ENCODE data around the gene PYHIN1.
A peak's percentile ranks its signal among the peaks of the same experiment; 100 is the strongest.

PYHIN1 gene

GRCh38 chr1:158916085-158916484 is 15.3 kb upstream of the PYHIN1 start:
- Histone ChIP-seq H3K27ac (ENCODE audit: low read length, poor library complexity, severe bottlenecking) (no peak overlapping the region), H4K91ac (ENCODE audit: low read length) (no peak overlapping the region), H3K36me3 (ENCODE audit: control insufficient read depth in 1 of 2, insufficient read depth in 2 of 2, low read depth in 1 of 2, low read length in 2 of 2) (no peaks in the 10 kb centered on the region), H3K27me3 (ENCODE audit: control insufficient read depth in 1 of 2, insufficient read depth in 1 of 2, low read length in 2 of 2) (no peaks in the 10 kb centered on the region), H3K79me1 (replicated peaks; ENCODE audit: low read length, poor library complexity, severe bottlenecking) (no peaks in the 10 kb centered on the region), H3K18ac (ENCODE audit: low read depth in 1 of 2, low read length in 2 of 2) (no peak overlapping the region), H3K9me3 (ENCODE audit: control insufficient read depth, low read length) (peaks cover 24% of the 10 kb centered on the region), H3K9ac (ENCODE audit: low read length) (no peak overlapping the region), H4K8ac (ENCODE audit: low read length) (no peak overlapping the region), H2AFZ (ENCODE audit: low read depth, low read length) (no peak overlapping the region), H3K4ac (ENCODE audit: low read depth in 1 of 2, low read length in 2 of 2) (no peak overlapping the region), H2BK5ac (ENCODE audit: low read depth, low read length, poor library complexity, severe bottlenecking) (no peak overlapping the region), H3K4me1 (ENCODE audit: control insufficient read depth, insufficient read depth, low read depth, low read length) (no peaks in the 10 kb centered on the region), H3K4me3 (ENCODE audit: insufficient read depth in 1 of 2, low read depth in 1 of 2, low read length in 2 of 2) (no peak overlapping the region), H3K4me2 (ENCODE audit: low read length, poor library complexity, severe bottlenecking) (no peak overlapping the region), H3K14ac (ENCODE audit: low read length in 2 of 2) (no peak overlapping the region), H2AK5ac (ENCODE audit: low read length, severe bottlenecking) (no peak overlapping the region), H2BK12ac (ENCODE audit: low read length in 2 of 2) (no peak overlapping the region), H2BK120ac (ENCODE audit: low read depth, low read length) (no peak overlapping the region), H2BK15ac (ENCODE audit: low read depth, poor library complexity, severe bottlenecking) (no peak overlapping the region), H3K23ac (ENCODE audit: low read length in 2 of 2) (no peak overlapping the region)
- WGBS: 75% methylated on average over 1 of the region's 1 CpG
- no peak for DNase-seq

GRCh38 chr1:158924677-158925076 is 6.7 kb upstream of the PYHIN1 start:
- H3K4me2 ChIP-seq (ENCODE audit: low read length, poor library complexity, severe bottlenecking): no peak overlapping the region
- H2BK5ac ChIP-seq (ENCODE audit: low read depth, low read length, poor library complexity, severe bottlenecking): no peak overlapping the region
- no peak overlapping the region for H3K9ac ChIP-seq (ENCODE audit: low read length)
- no CpG with 5 or more reads among the region's 2 CpGs for WGBS
- no peaks in the 10 kb centered on the region for H3K36me3 ChIP-seq (ENCODE audit: control insufficient read depth in 1 of 2, insufficient read depth in 2 of 2, low read depth in 1 of 2, low read length in 2 of 2)
- no peak for DNase-seq
- no peak overlapping the region for H2BK120ac ChIP-seq (ENCODE audit: low read depth, low read length)
- H3K4me3 ChIP-seq (ENCODE audit: insufficient read depth in 1 of 2, low read depth in 1 of 2, low read length in 2 of 2): no peak overlapping the region
- no peak overlapping the region for H2BK12ac ChIP-seq (ENCODE audit: low read length in 2 of 2)
- no peak overlapping the region for H2AK5ac ChIP-seq (ENCODE audit: low read length, severe bottlenecking)
- no peak overlapping the region for H3K4ac ChIP-seq (ENCODE audit: low read depth in 1 of 2, low read length in 2 of 2)
- H3K9me3 ChIP-seq (ENCODE audit: control insufficient read depth, low read length): peaks cover 17% of the 10 kb centered on the region
- H4K8ac ChIP-seq (ENCODE audit: low read length): no peak overlapping the region
- no peaks in the 10 kb centered on the region for H3K79me1 ChIP-seq (replicated peaks; ENCODE audit: low read length, poor library complexity, severe bottlenecking)
- no peak overlapping the region for H3K27ac ChIP-seq (ENCODE audit: low read length, poor library complexity, severe bottlenecking)
- H3K4me1 ChIP-seq (ENCODE audit: control insufficient read depth, insufficient read depth, low read depth, low read length): no peaks in the 10 kb centered on the region
- H2BK15ac ChIP-seq (ENCODE audit: low read depth, poor library complexity, severe bottlenecking): no peak overlapping the region
- no peak overlapping the region for H3K18ac ChIP-seq (ENCODE audit: low read depth in 1 of 2, low read length in 2 of 2)
- no peak overlapping the region for H3K23ac ChIP-seq (ENCODE audit: low read length in 2 of 2)
- no peak overlapping the region for H4K91ac ChIP-seq (ENCODE audit: low read length)
- no peaks in the 10 kb centered on the region for H3K27me3 ChIP-seq (ENCODE audit: control insufficient read depth in 1 of 2, insufficient read depth in 1 of 2, low read length in 2 of 2)
- no peak overlapping the region for H2AFZ ChIP-seq (ENCODE audit: low read depth, low read length)
- no peak overlapping the region for H3K14ac ChIP-seq (ENCODE audit: low read length in 2 of 2)

DNA sequence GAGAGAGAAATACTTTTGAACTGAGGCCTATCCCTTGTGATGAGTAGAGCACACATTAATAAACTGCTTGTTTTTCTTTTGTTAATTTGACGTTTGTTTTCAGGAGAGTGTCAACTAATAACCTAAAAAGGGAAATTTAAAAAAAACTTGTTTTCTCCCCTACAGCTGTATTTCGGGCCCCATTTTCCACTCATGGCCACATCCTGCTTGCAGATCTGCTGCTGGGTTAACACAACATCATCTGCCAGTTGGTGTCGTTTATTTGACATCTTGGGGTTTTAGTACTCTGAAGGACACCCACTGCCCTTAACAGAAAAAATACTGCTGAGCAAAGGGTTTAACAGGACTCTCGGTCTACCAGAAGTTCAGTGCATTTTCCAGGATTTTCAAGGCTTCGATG is 848 bp upstream of the PYHIN1 start:
- Histone ChIP-seq H3K4me2 (ENCODE audit: low read length, poor library complexity, severe bottlenecking) (no peak overlapping the region), H3K79me1 (replicated peaks; ENCODE audit: low read length, poor library complexity, severe bottlenecking) (no peaks in the 10 kb centered on the region), H3K27me3 (ENCODE audit: control insufficient read depth in 1 of 2, insufficient read depth in 1 of 2, low read length in 2 of 2) (no peaks in the 10 kb centered on the region), H4K91ac (ENCODE audit: low read length) (no peak overlapping the region), H3K4me1 (ENCODE audit: control insufficient read depth, insufficient read depth, low read depth, low read length) (no peaks in the 10 kb centered on the region), H2BK15ac (ENCODE audit: low read depth, poor library complexity, severe bottlenecking) (no peak overlapping the region), H3K4ac (ENCODE audit: low read depth in 1 of 2, low read length in 2 of 2) (no peak overlapping the region), H2AK5ac (ENCODE audit: low read length, severe bottlenecking) (no peak overlapping the region), H3K18ac (ENCODE audit: low read depth in 1 of 2, low read length in 2 of 2) (no peak overlapping the region), H3K27ac (ENCODE audit: low read length, poor library complexity, severe bottlenecking) (no peak overlapping the region), H2AFZ (ENCODE audit: low read depth, low read length) (no peak overlapping the region), H2BK5ac (ENCODE audit: low read depth, low read length, poor library complexity, severe bottlenecking) (no peak overlapping the region), H3K36me3 (ENCODE audit: control insufficient read depth in 1 of 2, insufficient read depth in 2 of 2, low read depth in 1 of 2, low read length in 2 of 2) (no peaks in the 10 kb centered on the region), H3K9me3 (ENCODE audit: control insufficient read depth, low read length) (peaks cover 12% of the 10 kb centered on the region), H4K8ac (ENCODE audit: low read length) (no peak overlapping the region), H3K14ac (ENCODE audit: low read length in 2 of 2) (no peak overlapping the region), H2BK120ac (ENCODE audit: low read depth, low read length) (no peak overlapping the region), H3K9ac (ENCODE audit: low read length) (no peak overlapping the region), H2BK12ac (ENCODE audit: low read length in 2 of 2) (no peak overlapping the region), H3K4me3 (ENCODE audit: insufficient read depth in 1 of 2, low read depth in 1 of 2, low read length in 2 of 2) (no peak overlapping the region), H3K23ac (ENCODE audit: low read length in 2 of 2) (no peak overlapping the region)
- no peak for DNase-seq
- 80% methylated on average over 4 of the region's 5 CpGs for WGBS

DNA sequence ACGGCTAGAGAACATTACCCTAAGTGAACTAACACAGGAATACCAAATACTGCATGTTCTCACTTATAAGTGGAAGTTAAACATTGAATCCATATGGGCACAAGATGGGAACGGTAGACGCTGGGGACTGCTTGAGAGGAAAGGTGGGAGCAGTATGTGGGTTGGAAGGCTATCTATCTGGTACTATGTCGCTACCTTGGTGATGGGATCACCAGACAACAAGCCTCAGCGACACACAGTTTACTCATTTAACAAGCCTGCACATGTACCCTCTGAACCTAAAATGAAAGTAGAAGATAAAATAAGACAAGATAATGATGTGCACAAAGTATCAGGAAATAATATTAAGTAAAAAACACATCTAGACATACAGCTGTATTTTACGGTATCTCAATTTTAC is 819 bp downstream of the PYHIN1 start:
- Histone ChIP-seq H3K79me1 (replicated peaks; ENCODE audit: low read length, poor library complexity, severe bottlenecking) (no peaks in the 10 kb centered on the region), H3K18ac (ENCODE audit: low read depth in 1 of 2, low read length in 2 of 2) (no peak overlapping the region), H2AFZ (ENCODE audit: low read depth, low read length) (no peak overlapping the region), H3K14ac (ENCODE audit: low read length in 2 of 2) (no peak overlapping the region), H2BK5ac (ENCODE audit: low read depth, low read length, poor library complexity, severe bottlenecking) (no peak overlapping the region), H3K23ac (ENCODE audit: low read length in 2 of 2) (no peak overlapping the region), H3K4me2 (ENCODE audit: low read length, poor library complexity, severe bottlenecking) (no peak overlapping the region), H3K4ac (ENCODE audit: low read depth in 1 of 2, low read length in 2 of 2) (no peak overlapping the region), H3K36me3 (ENCODE audit: control insufficient read depth in 1 of 2, insufficient read depth in 2 of 2, low read depth in 1 of 2, low read length in 2 of 2) (no peaks in the 10 kb centered on the region), H3K9me3 (ENCODE audit: control insufficient read depth, low read length) (peaks cover 5% of the 10 kb centered on the region), H3K27me3 (ENCODE audit: control insufficient read depth in 1 of 2, insufficient read depth in 1 of 2, low read length in 2 of 2) (no peaks in the 10 kb centered on the region), H3K27ac (ENCODE audit: low read length, poor library complexity, severe bottlenecking) (no peak overlapping the region), H3K4me1 (ENCODE audit: control insufficient read depth, insufficient read depth, low read depth, low read length) (no peaks in the 10 kb centered on the region), H4K91ac (ENCODE audit: low read length) (no peak overlapping the region), H3K9ac (ENCODE audit: low read length) (peak overlapping the region; percentile 70), H2AK5ac (ENCODE audit: low read length, severe bottlenecking) (no peak overlapping the region), H4K8ac (ENCODE audit: low read length) (no peak overlapping the region), H2BK12ac (ENCODE audit: low read length in 2 of 2) (no peak overlapping the region), H2BK15ac (ENCODE audit: low read depth, poor library complexity, severe bottlenecking) (no peak overlapping the region), H3K4me3 (ENCODE audit: insufficient read depth in 1 of 2, low read depth in 1 of 2, low read length in 2 of 2) (peak overlapping the region in 1 of 2 experiments; percentile 67), H2BK120ac (ENCODE audit: low read depth, low read length) (no peak overlapping the region)
- DNase-seq: no peak
- 93% methylated on average over 2 of the region's 6 CpGs for WGBS

Measured in mesenchymal stem cell (in vitro differentiated cells and primary cell).